Measurements from ENCODE around the gene FGF18. TPM values are rescaled to one million over a fixed set of nuclear protein-coding genes. Genes with fewer than 3 reads are reported as not detected.
"Not testable (repeated sequence)": the region's sequence is repeated elsewhere in the genome, so short reads cannot be mapped to it uniquely, and the experiment has no call there.

The FGF18 gene
- total RNA-seq, result 2.3 and 2.6 TPM in 2 replicates
- long read RNA-seq, partial matches to known transcripts, result 1 of 2 reads
- long read RNA-seq, other reads (novel, unspliced or antisense), result 1 of 2 reads

GRCh38 chr5:171418982-171419687 lies at the start of gene FGF18:
TSS of gene FGF18 (plus strand) at chr5:171419647. CDS start at chr5:171420200, 553 bp downstream.
- no peak for TF ChIP-seq CTCF (IDR thresholded peaks at IDR 0.05; ENCODE audit: unreplicated experiment)
- no peak for DNase-seq (ENCODE audit: low spot score, unreplicated experiment)
- peak within 1 kb of the TSS; percentile 76 for H3K4me3 Mint-ChIP-seq (ENCODE audit: low read depth)
- H3K27me3 Mint-ChIP-seq, result peaks cover 29% of the 10 kb centered on the region
- peaks cover 8% of the 10 kb centered on the region for H3K4me1 Mint-ChIP-seq (ENCODE audit: low read depth)
- H3K36me3 Mint-ChIP-seq (ENCODE audit: insufficient read depth), result no peaks in the 10 kb centered on the region
- H3K9me3 Mint-ChIP-seq (ENCODE audit: low read depth), result no peaks in the 10 kb centered on the region
- H3K27ac Mint-ChIP-seq, result peak within 1 kb of the TSS; percentile 88

GRCh38 chr5:171369898-171370297 lies 49.5 kb upstream of the FGF18 start:
- H3K27me3 Mint-ChIP-seq, result peaks cover 10% of the 10 kb centered on the region
- H3K9me3 Mint-ChIP-seq (ENCODE audit: low read depth), result no peaks in the 10 kb centered on the region
- H3K4me3 Mint-ChIP-seq (ENCODE audit: low read depth), result no peak overlapping the region
- no peak overlapping the region for H3K27ac Mint-ChIP-seq
- no peaks in the 10 kb centered on the region for H3K4me1 Mint-ChIP-seq (ENCODE audit: low read depth)
- H3K36me3 Mint-ChIP-seq (ENCODE audit: insufficient read depth), result no peaks in the 10 kb centered on the region
- TF ChIP-seq CTCF (IDR thresholded peaks at IDR 0.05; ENCODE audit: unreplicated experiment), result no peak
- DNase-seq (ENCODE audit: low spot score, unreplicated experiment), result no peak

GRCh38 chr5:171370881-171371280 lies 48.6 kb upstream of the FGF18 start:
- not testable (repeated sequence) for H3K27me3 Mint-ChIP-seq; DNase-seq (ENCODE audit: low spot score, unreplicated experiment); H3K9me3 Mint-ChIP-seq (ENCODE audit: low read depth); H3K4me1 Mint-ChIP-seq (ENCODE audit: low read depth); H3K4me3 Mint-ChIP-seq (ENCODE audit: low read depth); H3K36me3 Mint-ChIP-seq (ENCODE audit: insufficient read depth); H3K27ac Mint-ChIP-seq

GRCh38 chr5:171371326-171371725 lies 48.1 kb upstream of the FGF18 start:
- Mint-ChIP-seq H3K27ac (no peak overlapping the region), H3K4me3 (ENCODE audit: low read depth) (no peak overlapping the region), H3K9me3 (ENCODE audit: low read depth) (no peaks in the 10 kb centered on the region), H3K4me1 (ENCODE audit: low read depth) (no peaks in the 10 kb centered on the region), H3K36me3 (ENCODE audit: insufficient read depth) (no peaks in the 10 kb centered on the region), H3K27me3 (peaks cover 4% of the 10 kb centered on the region)
- no peak for DNase-seq (ENCODE audit: low spot score, unreplicated experiment)
- TF ChIP-seq CTCF (IDR thresholded peaks at IDR 0.05; ENCODE audit: unreplicated experiment), result no peak

GRCh38 chr5:171379961-171380360 lies 39.5 kb upstream of the FGF18 start:
- H3K9me3 Mint-ChIP-seq (ENCODE audit: low read depth), result no peaks in the 10 kb centered on the region
- no peaks in the 10 kb centered on the region for H3K36me3 Mint-ChIP-seq (ENCODE audit: insufficient read depth)
- H3K4me3 Mint-ChIP-seq (ENCODE audit: low read depth), result no peak overlapping the region
- DNase-seq (ENCODE audit: low spot score, unreplicated experiment), result no peak
- no peak overlapping the region for H3K27ac Mint-ChIP-seq
- no peaks in the 10 kb centered on the region for H3K4me1 Mint-ChIP-seq (ENCODE audit: low read depth)
- H3K27me3 Mint-ChIP-seq, result no peaks in the 10 kb centered on the region
- TF ChIP-seq CTCF (IDR thresholded peaks at IDR 0.05; ENCODE audit: unreplicated experiment), result no peak

GRCh38 chr5:171384416-171384815 lies 35.0 kb upstream of the FGF18 start:
- H3K4me3 Mint-ChIP-seq (ENCODE audit: low read depth); H3K36me3 Mint-ChIP-seq (ENCODE audit: insufficient read depth); DNase-seq (ENCODE audit: low spot score, unreplicated experiment): not testable (repeated sequence)

GRCh38 chr5:171384999-171385398 lies 34.4 kb upstream of the FGF18 start:
- H3K36me3 Mint-ChIP-seq (ENCODE audit: insufficient read depth); H3K9me3 Mint-ChIP-seq (ENCODE audit: low read depth); H3K27ac Mint-ChIP-seq; DNase-seq (ENCODE audit: low spot score, unreplicated experiment); H3K4me3 Mint-ChIP-seq (ENCODE audit: low read depth); H3K27me3 Mint-ChIP-seq: not testable (repeated sequence)
- H3K4me1 Mint-ChIP-seq (ENCODE audit: low read depth), result peaks cover 18% of the 10 kb centered on the region

More at GRCh38 chr5:171384416-171384815, 35.0 kb upstream of the FGF18 start:
- peaks cover 13% of the 10 kb centered on the region for H3K4me1 Mint-ChIP-seq (ENCODE audit: low read depth)
- H3K9me3 Mint-ChIP-seq (ENCODE audit: low read depth); H3K27me3 Mint-ChIP-seq; H3K27ac Mint-ChIP-seq: not testable (repeated sequence)

All from progenitor cell of endocrine pancreas (in vitro differentiated cells).